Measurements from ENCODE around the gene RAD9A. TPM values are rescaled to one million over a fixed set of nuclear protein-coding genes. Genes with fewer than 3 reads are reported as not detected.

Gene RAD9A
- total and polyA plus RNA-seq, 9 of the 15 experiments (the other 6 are each of a cell fraction or from before 2014, with no cell fraction given) = 1.4 to 41.2 (median 16.1) TPM

- TF ChIP-seq CTCF (IDR thresholded peaks at IDR 0.05 in 2 of 3, conservative IDR thresholded peaks at IDR 0.05 in 1 of 3; ENCODE audit: insufficient read depth in 2 of 3, low read depth in 1 of 3, low read length in 3 of 3) (0 out of 6 replicates have a peak, but pooled peaks of 1 of the 3 experiments have one; percentile 4), SP2 (IDR thresholded peaks at IDR 0.05; ENCODE audit: extremely low read depth, low read depth, low read length, poor library complexity, severe bottlenecking) (no peak), DACH1 (IDR thresholded peaks at IDR 0.05; ENCODE audit: partially characterized antibody) (no peak), ZNF592 (IDR thresholded peaks at IDR 0.05) (peak; percentile 83), KDM1A (IDR thresholded peaks at IDR 0.05) (no peak), GTF2F1 (IDR thresholded peaks at IDR 0.05; ENCODE audit: low read depth, low read length) (peak; percentile 73; the same call in 1 of the 2 replicates), POLR2AphosphoS2 (IDR thresholded peaks at IDR 0.05; ENCODE audit: low read length) (no peak), CBFB (CRISPR knock-in tag; IDR thresholded peaks at IDR 0.05) (no peak), MTA3 (IDR thresholded peaks at IDR 0.05; ENCODE audit: borderline replicate concordance) (peak; percentile 50; the same call in 1 of the 2 replicates), HBP1 (CRISPR knock-in tag; IDR thresholded peaks at IDR 0.05) (no peak), VEZF1 (CRISPR knock-in tag; IDR thresholded peaks at IDR 0.05) (peak; percentile 57), RFX1 (IDR thresholded peaks at IDR 0.05) (no peak), GABPB1 (CRISPR knock-in tag; IDR thresholded peaks at IDR 0.05) (no peak), MYBL2 (IDR thresholded peaks at IDR 0.05; ENCODE audit: low read depth) (no peak), MYBL2 (CRISPR knock-in tag; IDR thresholded peaks at IDR 0.05; ENCODE audit: borderline replicate concordance) (no peak), SMAD3 (CRISPR knock-in tag; conservative IDR thresholded peaks at IDR 0.05) (no peak), ELF2 (CRISPR knock-in tag; IDR thresholded peaks at IDR 0.05) (no peak), KLF13 (tag; IDR thresholded peaks at IDR 0.05; ENCODE audit: borderline replicate concordance, low read depth) (no peak)
Measured at GRCh38 chr11:67420646-67421429, 29.1 kb downstream of the RAD9A start (continued).
